Panc1 (cell line): Measurements from ENCODE around the gene OPA1. TPM values are rescaled to one million over a fixed set of nuclear protein-coding genes. Genes with fewer than 3 reads are reported as not detected.

ENCODE experiments used
- ATAC-seq: fragments of 200-7000 bp; cut with Tn5 transposase; 2 replicates; pipeline ENCODE4 v1.9.1; 2020; ENCODE audit warnings: mild to moderate bottlenecking, moderate library complexity
- BruUV-seq: library from RNA; stranded (reverse); fragments of 400-500 nt; replicated peaks from 2 replicates; lab custom pipeline; 2021; lab: Mats Ljungman, UMichigan
- CTCF ChIA-PET: fragments of 300-600 bp; sonication (Branson Sonifier 250); formaldehyde crosslinking; loops from one replicate; lab custom pipeline; 2022; ENCODE audit warnings: antibody characterized with exemption; lab: Charles Lee
- POLR2A ChIA-PET: fragments of 300-600 bp; sonication (Branson Sonifier 250); formaldehyde crosslinking; loops from one replicate; lab custom pipeline; 2022; ENCODE audit warnings: antibody characterized with exemption; lab: Charles Lee
- DNase-seq: peaks from one replicate; pipeline ENCODE4 v3.0.0-alpha.2; 2010; ENCODE audit warnings: low read depth, low spot score
- H3K27ac ChIP-seq: 2 replicates; pipeline ENCODE4 v1.5.1; 2011; ENCODE audit warnings: mild to moderate bottlenecking, low read length, inconsistent platforms
- H3K27me3 ChIP-seq: fragments of 200-500 bp; sonication (Bioruptor generic); 2 replicates; pipeline ENCODE4 v1.6.0; 2014; ENCODE audit warnings: low read length, inconsistent platforms; ENCODE audit not compliant: control insufficient read depth, insufficient read depth
- H3K36me3 ChIP-seq: fragments of 200-500 bp; sonication (Bioruptor generic); 2 replicates; pipeline ENCODE4 v1.5.1; 2014; ENCODE audit warnings: inconsistent platforms, mild to moderate bottlenecking, low read length, moderate library complexity; ENCODE audit not compliant: control insufficient read depth, insufficient read depth
- H3K4me1 ChIP-seq: 2 replicates; pipeline ENCODE4 v1.5.1; 2011; ENCODE audit warnings: inconsistent platforms, mild to moderate bottlenecking, low read length, moderate library complexity; ENCODE audit not compliant: control insufficient read depth, insufficient read depth
- H3K4me3 ChIP-seq, 2 experiments: 2 replicates each; pipeline ENCODE4 v1.5.1; 2011 to 2012; ENCODE audit warnings: low read depth in 2 of 2, low read length in 2 of 2, mild to moderate bottlenecking in 2 of 2, inconsistent platforms in 1 of 2, moderate library complexity in 1 of 2
- H3K9me3 ChIP-seq: fragments of 200-500 bp; sonication (Bioruptor generic); 2 replicates; pipeline ENCODE4 v1.5.1; 2014; ENCODE audit warnings: low read depth, mild to moderate bottlenecking, inconsistent platforms, low read length, moderate library complexity; ENCODE audit not compliant: control insufficient read depth, insufficient read depth
- CTCF ChIP-seq: fragments of 450-650 bp; IDR thresholded peaks from 2 replicates; pipeline ENCODE4 v1.5.1; 2017; ENCODE audit warnings: mild to moderate bottlenecking
- POLR2AphosphoS5 ChIP-seq: IDR thresholded peaks from 2 replicates; pipeline ENCODE4 v1.6.1; 2012; ENCODE audit warnings: mild to moderate bottlenecking, low read depth, low read length, moderate library complexity
- SIN3A ChIP-seq: IDR thresholded peaks from 2 replicates; pipeline ENCODE4 v1.6.1; 2012; ENCODE audit warnings: low read depth, mild to moderate bottlenecking, low read length, moderate library complexity, borderline replicate concordance; ENCODE audit not compliant: insufficient read depth
- TCF7L2 ChIP-seq: IDR thresholded peaks from 2 replicates; pipeline ENCODE4 v1.6.1; 2011; ENCODE audit warnings: mild to moderate bottlenecking, low read depth, low read length, inconsistent platforms
- in situ Hi-C: cut with HindIII; loops from 2 replicates; pipeline ENCODE4 v1.10.0; 2016; ENCODE audit warnings: low sequenced_read_pairs, low pct_unique_long_range_greater_than_20kb
- intact Hi-C: fragments of 100-400 bp; cut with micrococcal nuclease; formaldehyde crosslinking; loops from one replicate; pipeline ENCODE4 v1.10.0; 2022; ENCODE audit not compliant: unreplicated experiment
- total RNA-seq: library from RNA; stranded (reverse); gene quantifications from one replicate; pipeline ENCODE4 v1.2.1, GENCODE V29; 2021; ENCODE audit not compliant: unreplicated experiment
- TF ChIP-seq, protein P1 (sequence below), 2 experiments: IDR thresholded peaks; 2 replicates each; pipeline ENCODE4 v1.6.1; 2011 to 2012; ENCODE audit warnings: low read depth in 2 of 2, control low read depth in 1 of 2, low read length in 1 of 2, mild to moderate bottlenecking in 1 of 2, moderate library complexity in 1 of 2; ENCODE audit not compliant: insufficient read depth in 1 of 2

The OPA1 gene
- total RNA-seq, 1 experiment from 2014 or later: 109 TPM

DNA sequence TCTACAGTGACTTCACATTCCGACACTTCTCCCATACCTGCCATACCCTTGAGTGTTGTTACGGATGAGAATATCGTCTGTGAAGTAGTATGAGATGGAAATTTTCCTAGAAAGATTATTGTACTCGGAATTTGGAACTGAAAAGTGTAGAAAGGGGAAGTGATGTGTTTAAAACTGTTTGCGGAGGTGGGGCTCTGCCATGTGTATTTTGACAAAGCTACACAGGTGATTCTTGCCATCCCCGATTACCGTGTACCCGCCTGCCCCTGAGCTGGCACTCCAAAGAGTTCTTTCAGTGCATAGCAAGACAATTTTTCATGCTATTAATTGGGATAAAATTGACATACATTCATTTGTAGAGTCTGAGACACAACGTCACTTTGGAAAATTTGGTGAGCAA lies 81.7 kb downstream of the OPA1 start:
- H3K9me3 ChIP-seq: no peaks in the 10 kb centered on the region

GRCh38 chr3:193677734-193678133 lies 84.7 kb downstream of the OPA1 start:
- no peak overlapping the region for H3K27ac ChIP-seq
- intact Hi-C loops: no loop called here
- no TSS peak for BruUV-seq
- no peaks in the 10 kb centered on the region for H3K9me3 ChIP-seq
- H3K4me1 ChIP-seq: no peaks in the 10 kb centered on the region
- POLR2A ChIA-PET: no interaction called here
- peaks cover 7% of the 10 kb centered on the region for H3K36me3 ChIP-seq
- no peak for DNase-seq
- H3K4me3 ChIP-seq: no peak overlapping the region
- H3K27me3 ChIP-seq: no peaks in the 10 kb centered on the region
- TF ChIP-seq POLR2AphosphoS5 (no peak), SIN3A (no peak)
- in situ Hi-C loops: no loop called here
- CTCF ChIA-PET: no interaction called here
- ATAC-seq: no peak

More for the DNA sequence above, 81.7 kb downstream of the OPA1 start:
- intact Hi-C loops: no loop called here
- Histone ChIP-seq H3K4me1 (no peaks in the 10 kb centered on the region), H3K36me3 (peaks cover 14% of the 10 kb centered on the region), H3K27me3 (no peaks in the 10 kb centered on the region), H3K4me3 (no peak overlapping the region), H3K27ac (no peak overlapping the region)
- DNase-seq: no peak
- ChIA-PET POLR2A (no interaction called here), CTCF (no interaction called here)
- no TSS peak for BruUV-seq
- no peak for TF ChIP-seq SIN3A
- TF ChIP-seq, protein P1, sequence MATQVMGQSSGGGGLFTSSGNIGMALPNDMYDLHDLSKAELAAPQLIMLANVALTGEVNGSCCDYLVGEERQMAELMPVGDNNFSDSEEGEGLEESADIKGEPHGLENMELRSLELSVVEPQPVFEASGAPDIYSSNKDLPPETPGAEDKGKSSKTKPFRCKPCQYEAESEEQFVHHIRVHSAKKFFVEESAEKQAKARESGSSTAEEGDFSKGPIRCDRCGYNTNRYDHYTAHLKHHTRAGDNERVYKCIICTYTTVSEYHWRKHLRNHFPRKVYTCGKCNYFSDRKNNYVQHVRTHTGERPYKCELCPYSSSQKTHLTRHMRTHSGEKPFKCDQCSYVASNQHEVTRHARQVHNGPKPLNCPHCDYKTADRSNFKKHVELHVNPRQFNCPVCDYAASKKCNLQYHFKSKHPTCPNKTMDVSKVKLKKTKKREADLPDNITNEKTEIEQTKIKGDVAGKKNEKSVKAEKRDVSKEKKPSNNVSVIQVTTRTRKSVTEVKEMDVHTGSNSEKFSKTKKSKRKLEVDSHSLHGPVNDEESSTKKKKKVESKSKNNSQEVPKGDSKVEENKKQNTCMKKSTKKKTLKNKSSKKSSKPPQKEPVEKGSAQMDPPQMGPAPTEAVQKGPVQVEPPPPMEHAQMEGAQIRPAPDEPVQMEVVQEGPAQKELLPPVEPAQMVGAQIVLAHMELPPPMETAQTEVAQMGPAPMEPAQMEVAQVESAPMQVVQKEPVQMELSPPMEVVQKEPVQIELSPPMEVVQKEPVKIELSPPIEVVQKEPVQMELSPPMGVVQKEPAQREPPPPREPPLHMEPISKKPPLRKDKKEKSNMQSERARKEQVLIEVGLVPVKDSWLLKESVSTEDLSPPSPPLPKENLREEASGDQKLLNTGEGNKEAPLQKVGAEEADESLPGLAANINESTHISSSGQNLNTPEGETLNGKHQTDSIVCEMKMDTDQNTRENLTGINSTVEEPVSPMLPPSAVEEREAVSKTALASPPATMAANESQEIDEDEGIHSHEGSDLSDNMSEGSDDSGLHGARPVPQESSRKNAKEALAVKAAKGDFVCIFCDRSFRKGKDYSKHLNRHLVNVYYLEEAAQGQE (IDR thresholded peaks at IDR 0.05; ENCODE audit: insufficient read depth in 1 of 2, low read depth in 2 of 2, low read length in 1 of 2): no peak
- no peak for TF ChIP-seq POLR2AphosphoS5
- ATAC-seq: no peak
- in situ Hi-C loops: no loop called here

GRCh38 chr3:193680220-193680619 lies 87.2 kb downstream of the OPA1 start:
- H3K4me1 ChIP-seq: no peaks in the 10 kb centered on the region
- no peak for TF ChIP-seq SIN3A
- TF ChIP-seq TCF7L2: no peak
- no peak for TF ChIP-seq CTCF
- TF ChIP-seq POLR2AphosphoS5: no peak
- TF ChIP-seq, protein P1 (IDR thresholded peaks at IDR 0.05; ENCODE audit: insufficient read depth in 1 of 2, low read depth in 2 of 2, low read length in 1 of 2): no peak
- H3K9me3 ChIP-seq: no peaks in the 10 kb centered on the region
- intact Hi-C loops (no loop called here), in situ Hi-C loops (no loop called here)
- POLR2A ChIA-PET: no interaction called here
- CTCF ChIA-PET: no interaction called here
- no peak overlapping the region for H3K27ac ChIP-seq
- no peaks in the 10 kb centered on the region for H3K27me3 ChIP-seq
- DNase-seq (no peak), ATAC-seq (no peak)
- peaks cover 4% of the 10 kb centered on the region; the same call in 1 of the 2 replicates for H3K36me3 ChIP-seq
- H3K4me3 ChIP-seq: no peak overlapping the region
- BruUV-seq: no TSS peak
